IMR-90 (cell line): ENCODE measurements around the gene RNF186.
"Not testable (repeated sequence)": the region's sequence is repeated elsewhere in the genome, so short reads cannot be mapped to it uniquely, and the experiment has no call there.

Experiments
- BHLHE40 ChIP-seq: fragments of 150-350 bp; IDR thresholded peaks from 2 replicates; pipeline ENCODE4 v1.6.1; 2016; ENCODE audit warnings: mild to moderate bottlenecking, low read depth, low read length
- CTCF ChIP-seq: conservative IDR thresholded peaks from 2 replicates; pipeline ENCODE4 v1.5.1; 2012; ENCODE audit warnings: mild to moderate bottlenecking, low read depth, low read length, improper control_type of control experiment
- ELK1 ChIP-seq: fragments of 150-350 bp; IDR thresholded peaks from 2 replicates; pipeline ENCODE4 v1.6.1; 2016; ENCODE audit warnings: low read depth, mild to moderate bottlenecking, low read length, moderate library complexity, borderline replicate concordance
- MAZ ChIP-seq: IDR thresholded peaks from 2 replicates; pipeline ENCODE4 v1.6.1; 2012; ENCODE audit warnings: low read depth, mild to moderate bottlenecking, low read length, improper control_type of control experiment, moderate library complexity, borderline replicate concordance
- MXI1 ChIP-seq: IDR thresholded peaks from 2 replicates; pipeline ENCODE4 v1.6.1; 2012; ENCODE audit warnings: low read depth, mild to moderate bottlenecking, low read length, moderate library complexity, borderline replicate concordance
- NFE2L2 ChIP-seq: fragments of 150-350 bp; IDR thresholded peaks from 2 replicates; pipeline ENCODE4 v1.6.1; 2016; ENCODE audit warnings: low read depth, mild to moderate bottlenecking, low read length
- POLR2A ChIP-seq: IDR thresholded peaks from 2 replicates; pipeline ENCODE4 v1.6.1; 2012; ENCODE audit warnings: mild to moderate bottlenecking, low read depth, low read length
- RAD21 ChIP-seq: IDR thresholded peaks from 2 replicates; pipeline ENCODE4 v1.6.1; 2012; ENCODE audit warnings: low read length, improper control_type of control experiment
- RCOR1 ChIP-seq: IDR thresholded peaks from 2 replicates; pipeline ENCODE4 v1.6.1; 2012; ENCODE audit warnings: mild to moderate bottlenecking, low read length, improper control_type of control experiment; ENCODE audit not compliant: insufficient replicate concordance
- RFX5 ChIP-seq: IDR thresholded peaks from 2 replicates; pipeline ENCODE4 v1.8.0; 2012; ENCODE audit warnings: low read depth, mild to moderate bottlenecking, low read length, moderate library complexity
- SMC3 ChIP-seq: fragments of 150-350 bp; IDR thresholded peaks from 2 replicates; pipeline ENCODE4 v1.6.1; 2016; ENCODE audit warnings: low read depth, mild to moderate bottlenecking, antibody characterized with exemption, low read length, moderate library complexity

- not testable (repeated sequence) for TF ChIP-seq CTCF, RCOR1, RAD21, NFE2L2, RFX5, POLR2A, MAZ, MXI1, ELK1, BHLHE40, SMC3
These were observed 32.3 kb upstream of the RNF186 start for GRCh38 chr1:19847334-19847733.
